Measurements from ENCODE around the gene PAK1IP1.
A peak's percentile ranks its signal among the peaks of the same experiment; 100 is the strongest.

The PAK1IP1 gene

DNA sequence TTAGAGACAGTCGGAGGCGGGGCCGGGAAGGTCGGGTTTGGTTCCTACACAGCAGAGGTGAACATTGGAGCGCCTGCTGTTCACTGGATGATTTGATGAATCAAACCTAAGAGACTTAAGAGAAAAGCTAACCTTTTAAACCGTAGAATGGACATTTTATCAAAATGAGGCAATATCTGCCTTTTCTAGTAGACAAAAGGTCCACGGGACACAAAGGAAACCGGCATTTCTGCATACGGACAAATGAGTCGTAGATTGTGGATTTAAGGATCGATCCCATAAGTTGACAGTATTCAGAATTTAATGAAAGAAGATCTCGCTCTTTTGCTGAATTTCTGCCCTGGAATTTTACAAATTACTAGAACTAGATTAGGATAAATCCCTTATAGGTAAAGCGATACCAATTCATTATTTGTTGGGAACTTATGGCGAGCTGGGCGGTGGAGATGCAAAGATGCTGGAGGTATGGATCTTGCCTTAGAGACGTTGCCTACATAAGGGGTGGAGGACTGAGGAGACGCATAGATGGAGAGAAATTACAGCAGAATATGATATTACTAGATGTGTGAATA is 400 bp downstream of the PAK1IP1 start:
- peaks cover 10% of the 10 kb centered on the region for H3K4me1 ChIP-seq (ENCODE audit: insufficient read depth, poor library complexity, severe bottlenecking)
- peaks cover 29% of the 10 kb centered on the region for H3K36me3 ChIP-seq (ENCODE audit: low read depth)
- no peaks in the 10 kb centered on the region for H3K27me3 ChIP-seq (ENCODE audit: insufficient read depth, poor library complexity, severe bottlenecking)
- DNase-seq (ENCODE audit: low spot score) (no peak), ATAC-seq (ENCODE audit: low read depth) (no peak)
- peak overlapping the region; percentile 87 for H3K4me3 ChIP-seq (ENCODE audit: severe bottlenecking)
- peak overlapping the region; percentile 77 for H3K27ac ChIP-seq (ENCODE audit: poor library complexity, severe bottlenecking)
- peaks cover 2% of the 10 kb centered on the region for H3K9me3 ChIP-seq (ENCODE audit: severe bottlenecking)
- TF ChIP-seq, protein P1, sequence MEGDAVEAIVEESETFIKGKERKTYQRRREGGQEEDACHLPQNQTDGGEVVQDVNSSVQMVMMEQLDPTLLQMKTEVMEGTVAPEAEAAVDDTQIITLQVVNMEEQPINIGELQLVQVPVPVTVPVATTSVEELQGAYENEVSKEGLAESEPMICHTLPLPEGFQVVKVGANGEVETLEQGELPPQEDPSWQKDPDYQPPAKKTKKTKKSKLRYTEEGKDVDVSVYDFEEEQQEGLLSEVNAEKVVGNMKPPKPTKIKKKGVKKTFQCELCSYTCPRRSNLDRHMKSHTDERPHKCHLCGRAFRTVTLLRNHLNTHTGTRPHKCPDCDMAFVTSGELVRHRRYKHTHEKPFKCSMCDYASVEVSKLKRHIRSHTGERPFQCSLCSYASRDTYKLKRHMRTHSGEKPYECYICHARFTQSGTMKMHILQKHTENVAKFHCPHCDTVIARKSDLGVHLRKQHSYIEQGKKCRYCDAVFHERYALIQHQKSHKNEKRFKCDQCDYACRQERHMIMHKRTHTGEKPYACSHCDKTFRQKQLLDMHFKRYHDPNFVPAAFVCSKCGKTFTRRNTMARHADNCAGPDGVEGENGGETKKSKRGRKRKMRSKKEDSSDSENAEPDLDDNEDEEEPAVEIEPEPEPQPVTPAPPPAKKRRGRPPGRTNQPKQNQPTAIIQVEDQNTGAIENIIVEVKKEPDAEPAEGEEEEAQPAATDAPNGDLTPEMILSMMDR (IDR thresholded peaks at IDR 0.05; ENCODE audit: poor library complexity, severe bottlenecking) = no peak

DNA sequence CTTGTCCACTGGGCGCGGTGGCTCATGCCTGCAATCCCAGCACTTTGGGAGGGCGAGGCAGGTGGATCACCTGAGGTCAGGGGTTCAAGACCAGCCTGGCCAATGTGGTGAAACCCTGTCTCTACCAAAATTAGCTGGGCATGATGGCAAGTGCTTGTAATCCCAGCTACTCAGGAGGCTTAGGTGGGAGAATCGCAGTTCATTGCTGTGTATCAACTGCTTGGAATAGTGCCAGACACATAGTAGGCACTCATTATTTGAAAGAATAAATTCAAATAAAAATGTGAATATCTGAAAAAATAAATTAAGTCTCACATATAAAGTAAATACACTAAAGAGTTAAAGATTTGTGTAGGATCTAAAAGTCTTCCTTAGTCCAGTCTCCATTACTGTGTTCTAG is 1.9 kb downstream of the PAK1IP1 start:
- H3K4me3 ChIP-seq (ENCODE audit: severe bottlenecking) = no peak overlapping the region
- H3K9me3 ChIP-seq (ENCODE audit: severe bottlenecking) = peaks cover 2% of the 10 kb centered on the region
- DNase-seq (ENCODE audit: low spot score) (no peak), ATAC-seq (ENCODE audit: low read depth) (no peak)
- H3K27ac ChIP-seq (ENCODE audit: poor library complexity, severe bottlenecking) = no peak overlapping the region
- H3K27me3 ChIP-seq (ENCODE audit: insufficient read depth, poor library complexity, severe bottlenecking) = no peaks in the 10 kb centered on the region
- TF ChIP-seq, protein P1 (IDR thresholded peaks at IDR 0.05; ENCODE audit: poor library complexity, severe bottlenecking) = no peak
- peaks cover 41% of the 10 kb centered on the region for H3K36me3 ChIP-seq (ENCODE audit: low read depth)
- peaks cover 10% of the 10 kb centered on the region for H3K4me1 ChIP-seq (ENCODE audit: insufficient read depth, poor library complexity, severe bottlenecking)

DNA sequence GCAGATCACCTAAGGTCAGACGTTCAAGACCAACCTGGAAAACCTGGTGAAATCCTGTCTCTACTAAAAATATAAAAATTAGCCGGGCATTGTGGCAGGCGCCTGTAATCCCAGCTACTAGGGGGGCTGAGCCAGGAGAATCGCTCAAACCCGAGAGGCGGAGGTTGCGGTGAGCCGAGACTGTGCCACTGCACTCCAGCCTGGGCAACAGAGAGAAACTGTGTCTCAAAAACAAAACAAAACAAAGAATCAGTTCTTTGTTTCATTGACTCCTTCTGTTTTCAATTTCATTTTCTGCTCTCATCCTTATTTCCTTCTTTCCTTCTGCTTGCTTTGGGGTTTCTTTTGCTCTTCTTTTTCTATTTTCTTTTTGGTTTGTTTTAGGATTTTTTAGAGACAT is 19.2 kb downstream of the PAK1IP1 start:
- H3K4me1 ChIP-seq (ENCODE audit: insufficient read depth, poor library complexity, severe bottlenecking) = no peaks in the 10 kb centered on the region

DNA sequence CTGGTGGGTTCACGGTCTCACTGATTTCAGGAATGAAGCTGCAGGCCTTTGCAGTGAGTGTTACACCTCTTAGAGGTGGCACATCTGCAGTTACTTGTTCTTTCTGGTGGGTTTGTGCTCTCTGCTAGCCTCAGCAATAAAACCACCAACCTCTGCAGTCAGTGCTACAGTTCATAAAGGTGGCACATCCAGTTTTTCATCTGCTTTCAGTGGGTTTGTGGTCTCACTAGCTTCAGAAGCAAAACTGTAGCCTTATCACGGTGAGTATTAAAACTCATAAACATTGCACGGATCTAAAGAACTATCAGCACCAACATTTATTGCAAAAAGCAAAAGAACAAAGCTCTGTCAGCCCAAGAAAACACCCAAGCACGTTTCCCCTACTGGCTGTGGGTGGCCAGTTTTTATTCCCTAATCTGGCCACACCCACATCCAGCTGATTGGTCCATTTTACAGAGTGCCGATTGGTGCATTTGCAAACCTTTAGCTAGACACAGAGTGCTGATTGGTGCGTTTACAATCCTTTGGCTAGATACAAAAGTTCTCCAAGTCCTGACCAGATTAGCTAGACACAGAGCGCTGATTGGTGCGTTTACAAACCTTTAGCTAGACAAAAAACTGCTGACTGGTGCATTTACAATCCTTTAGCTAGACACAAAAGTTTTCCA is 24.7 kb downstream of the PAK1IP1 start:
- peaks cover 6% of the 10 kb centered on the region for H3K9me3 ChIP-seq (ENCODE audit: severe bottlenecking)
- no peak for DNase-seq (ENCODE audit: low spot score)
- H3K4me3 ChIP-seq (ENCODE audit: severe bottlenecking) = peak overlapping the region; percentile 47
- no peaks in the 10 kb centered on the region for H3K27me3 ChIP-seq (ENCODE audit: insufficient read depth, poor library complexity, severe bottlenecking)
- TF ChIP-seq, protein P1 (IDR thresholded peaks at IDR 0.05; ENCODE audit: poor library complexity, severe bottlenecking) = no peak
- no peak for ATAC-seq (ENCODE audit: low read depth)
- no peaks in the 10 kb centered on the region for H3K4me1 ChIP-seq (ENCODE audit: insufficient read depth, poor library complexity, severe bottlenecking)
- H3K27ac ChIP-seq (ENCODE audit: poor library complexity, severe bottlenecking) = peak overlapping the region; percentile 76
- H3K36me3 ChIP-seq (ENCODE audit: low read depth) = no peaks in the 10 kb centered on the region; the same call in 1 of the 2 replicates

More for the DNA sequence above, 19.2 kb downstream of the PAK1IP1 start:
- TF ChIP-seq, protein P1 (IDR thresholded peaks at IDR 0.05; ENCODE audit: poor library complexity, severe bottlenecking) = no peak
- no peaks in the 10 kb centered on the region for H3K27me3 ChIP-seq (ENCODE audit: insufficient read depth, poor library complexity, severe bottlenecking)
- no peak overlapping the region for H3K4me3 ChIP-seq (ENCODE audit: severe bottlenecking)
- DNase-seq (ENCODE audit: low spot score) (no peak), ATAC-seq (ENCODE audit: low read depth) (no peak)
- no peak overlapping the region for H3K27ac ChIP-seq (ENCODE audit: poor library complexity, severe bottlenecking)
- peaks cover 9% of the 10 kb centered on the region for H3K36me3 ChIP-seq (ENCODE audit: low read depth)
- H3K9me3 ChIP-seq (ENCODE audit: severe bottlenecking) = peaks cover 6% of the 10 kb centered on the region

DNA sequence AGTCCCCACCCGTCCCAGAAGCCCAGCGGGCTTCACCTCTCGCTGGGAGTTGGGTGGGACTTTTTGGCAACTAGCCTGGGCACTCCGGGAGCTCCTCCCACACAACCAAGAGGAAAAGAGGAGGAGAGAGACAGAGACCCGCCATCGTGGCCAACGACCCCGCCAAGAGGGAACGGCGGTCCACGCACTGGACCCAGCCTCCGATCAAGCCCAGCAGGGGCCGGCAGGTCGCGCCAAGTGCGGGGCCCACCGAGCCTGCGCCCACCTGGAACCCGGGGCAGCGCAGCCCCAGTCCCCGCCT is 25.1 kb downstream of the PAK1IP1 start:
- Histone ChIP-seq H3K9me3 (ENCODE audit: severe bottlenecking) (peaks cover 6% of the 10 kb centered on the region), H3K27ac (ENCODE audit: poor library complexity, severe bottlenecking) (peak overlapping the region; percentile 76), H3K4me3 (ENCODE audit: severe bottlenecking) (peak overlapping the region; percentile 47), H3K4me1 (ENCODE audit: insufficient read depth, poor library complexity, severe bottlenecking) (no peaks in the 10 kb centered on the region), H3K36me3 (ENCODE audit: low read depth) (peaks cover 2% of the 10 kb centered on the region; the same call in 1 of the 2 replicates), H3K27me3 (ENCODE audit: insufficient read depth, poor library complexity, severe bottlenecking) (no peaks in the 10 kb centered on the region)
- ATAC-seq (ENCODE audit: low read depth) = no peak; the same call in 2 of the 3 replicates
- TF ChIP-seq, protein P1 (IDR thresholded peaks at IDR 0.05; ENCODE audit: poor library complexity, severe bottlenecking) = no peak
- DNase-seq (ENCODE audit: low spot score) = no peak
